WTC11 (cell line): ENCODE data around the gene NXT2. TPM values are rescaled to one million over a fixed set of nuclear protein-coding genes. Genes with fewer than 3 reads are reported as not detected.

Source experiments
- ATAC-seq: fragments of 200-7000 bp; cut with Tn5 transposase; 2 replicates; pipeline ENCODE4 v1.10.0; 2021; ENCODE audit warnings: mild to moderate bottlenecking, moderate library complexity
- CTCF ChIA-PET: fragments of 300-600 bp; sonication (Branson Sonifier 250); formaldehyde crosslinking; loops from one replicate; lab custom pipeline; 2021; ENCODE audit warnings: antibody characterized with exemption; lab: Charles Lee
- POLR2A ChIA-PET: fragments of 350-600 bp; sonication (Branson Sonifier 250); formaldehyde crosslinking; loops from one replicate; lab custom pipeline; 2021; ENCODE audit warnings: antibody characterized with exemption; lab: Charles Lee
- DNase-seq: peaks from one replicate; pipeline ENCODE4 v3.0.0; 2021; ENCODE audit warnings: low spot score
- H3K27ac Mint-ChIP-seq: 2 replicates; pipeline ENCODE4 v1.8.0; 2021; ENCODE audit warnings: mixed read lengths
- H3K27me3 Mint-ChIP-seq: 2 replicates; pipeline ENCODE4 v1.8.0; 2021; ENCODE audit warnings: low read depth, mild to moderate bottlenecking, moderate library complexity, mixed read lengths
- H3K36me3 Mint-ChIP-seq: 2 replicates; pipeline ENCODE4 v1.8.0; 2021; ENCODE audit warnings: mixed read lengths
- H3K4me1 Mint-ChIP-seq: 2 replicates; pipeline ENCODE4 v1.8.0; 2022; ENCODE audit warnings: mixed read lengths
- H3K4me3 Mint-ChIP-seq: 2 replicates; pipeline ENCODE4 v1.8.0; 2021; ENCODE audit warnings: mild to moderate bottlenecking, moderate library complexity, mixed read lengths
- H3K9me3 Mint-ChIP-seq: 2 replicates; pipeline ENCODE4 v1.8.0; 2021; ENCODE audit warnings: mixed read lengths
- AR ChIP-seq: fragments of 250-450 bp; sonication (Bioruptor Pico); IDR thresholded peaks from 2 replicates; pipeline ENCODE4 v1.9.0; 2021; ENCODE audit warnings: mild to moderate bottlenecking
- ATF1 ChIP-seq: sonication (generic); formaldehyde crosslinking; IDR thresholded peaks from 2 replicates; pipeline ENCODE4 v1.8.1; 2023; ENCODE audit warnings: mild to moderate bottlenecking, moderate library complexity, missing genetic modification reagents
- ETV6 ChIP-seq: sonication (generic); formaldehyde crosslinking; IDR thresholded peaks from 2 replicates; pipeline ENCODE4 v1.8.1; 2022; ENCODE audit warnings: mild to moderate bottlenecking, missing genetic modification reagents
- GRHL2 ChIP-seq: fragments of 250-450 bp; sonication (Bioruptor Pico); IDR thresholded peaks from 2 replicates; pipeline ENCODE4 v1.8.0; 2022; ENCODE audit warnings: mild to moderate bottlenecking, moderate library complexity; ENCODE audit not compliant: insufficient replicate concordance, severe bottlenecking
- HMGXB4 ChIP-seq: sonication (generic); formaldehyde crosslinking; IDR thresholded peaks from 2 replicates; pipeline ENCODE4 v1.8.1; 2023; ENCODE audit warnings: mild to moderate bottlenecking, moderate library complexity, missing genetic modification reagents
- MYBL2 ChIP-seq: sonication (generic); formaldehyde crosslinking; IDR thresholded peaks from 2 replicates; pipeline ENCODE4 v1.8.1; 2023; ENCODE audit warnings: mild to moderate bottlenecking, moderate library complexity, missing genetic modification reagents
- SMAD4 ChIP-seq: sonication (generic); formaldehyde crosslinking; IDR thresholded peaks from 2 replicates; pipeline ENCODE4 v1.8.0; 2022; ENCODE audit warnings: mild to moderate bottlenecking, missing genetic modification reagents
- ZBTB21 ChIP-seq: sonication (generic); formaldehyde crosslinking; IDR thresholded peaks from 2 replicates; pipeline ENCODE4 v1.8.1; 2023; ENCODE audit warnings: mild to moderate bottlenecking, missing genetic modification reagents, borderline replicate concordance
- ZNF121 ChIP-seq: sonication (generic); formaldehyde crosslinking; IDR thresholded peaks from 2 replicates; pipeline ENCODE4 v1.8.0; 2023; ENCODE audit warnings: missing genetic modification reagents
- ZNF219 ChIP-seq: sonication (generic); formaldehyde crosslinking; IDR thresholded peaks from 2 replicates; pipeline ENCODE4 v1.8.0; 2023; ENCODE audit warnings: missing genetic modification reagents, mild to moderate bottlenecking, borderline replicate concordance
- ZNF263 ChIP-seq: sonication (generic); formaldehyde crosslinking; IDR thresholded peaks from 2 replicates; pipeline ENCODE4 v1.8.1; 2022; ENCODE audit warnings: low read depth, mild to moderate bottlenecking, moderate library complexity, missing genetic modification reagents
- ZNF317 ChIP-seq: sonication (generic); formaldehyde crosslinking; IDR thresholded peaks from 2 replicates; pipeline ENCODE4 v1.8.1; 2023; ENCODE audit warnings: low read depth, mild to moderate bottlenecking, moderate library complexity, missing genetic modification reagents, borderline replicate concordance
- ZNF423 ChIP-seq: fragments of 250-450 bp; sonication (Bioruptor Pico); IDR thresholded peaks from 2 replicates; pipeline ENCODE4 v2.1.2; 2022; ENCODE audit warnings: mild to moderate bottlenecking, moderate library complexity
- ZSCAN18 ChIP-seq: fragments of 250-450 bp; sonication (Bioruptor Pico); IDR thresholded peaks from 2 replicates; pipeline ENCODE4 v2.1.2; 2022; ENCODE audit warnings: mild to moderate bottlenecking, moderate library complexity
- total RNA-seq: library from RNA; stranded (reverse); gene quantifications from 3 replicates; pipeline ENCODE4 v1.2.3, GENCODE V29; 2021
- TF ChIP-seq, protein P1 (sequence below): sonication (generic); formaldehyde crosslinking; IDR thresholded peaks from 2 replicates; pipeline ENCODE4 v1.8.1; 2022; ENCODE audit warnings: mild to moderate bottlenecking, moderate library complexity, missing genetic modification reagents
- TF ChIP-seq, protein P2 (sequence below): sonication (generic); formaldehyde crosslinking; IDR thresholded peaks from 2 replicates; pipeline ENCODE4 v1.8.1; 2023; ENCODE audit warnings: mild to moderate bottlenecking, missing genetic modification reagents, borderline replicate concordance

The NXT2 gene
- total RNA-seq, 1 experiment from 2014 or later = 10.4 TPM

GRCh38 chrX:109498434-109498833 lies 38.2 kb upstream of the NXT2 start:
- H3K36me3 Mint-ChIP-seq = no peaks in the 10 kb centered on the region
- no peak overlapping the region for H3K27ac Mint-ChIP-seq
- ChIA-PET CTCF (interaction anchor here (0.6 to 1.0 kb wide), 2 partner anchors 13 to 18 kb away, joined by 3 to 4 read pairs; no protein-coding TSS in a partner anchor), POLR2A (no interaction called here)
- no peaks in the 10 kb centered on the region for H3K4me1 Mint-ChIP-seq
- H3K27me3 Mint-ChIP-seq = peaks cover 5% of the 10 kb centered on the region; the same call in 1 of the 2 replicates
- DNase-seq (no peak), ATAC-seq (no peak)
- no peak for TF ChIP-seq ZNF121 (CRISPR knock-in tag)
- no peak for TF ChIP-seq ATF1 (CRISPR knock-in tag)
- TF ChIP-seq SMAD4 = no peak
- TF ChIP-seq AR = no peak
- TF ChIP-seq HMGXB4 (CRISPR knock-in tag) = no peak
- TF ChIP-seq, protein P1, sequence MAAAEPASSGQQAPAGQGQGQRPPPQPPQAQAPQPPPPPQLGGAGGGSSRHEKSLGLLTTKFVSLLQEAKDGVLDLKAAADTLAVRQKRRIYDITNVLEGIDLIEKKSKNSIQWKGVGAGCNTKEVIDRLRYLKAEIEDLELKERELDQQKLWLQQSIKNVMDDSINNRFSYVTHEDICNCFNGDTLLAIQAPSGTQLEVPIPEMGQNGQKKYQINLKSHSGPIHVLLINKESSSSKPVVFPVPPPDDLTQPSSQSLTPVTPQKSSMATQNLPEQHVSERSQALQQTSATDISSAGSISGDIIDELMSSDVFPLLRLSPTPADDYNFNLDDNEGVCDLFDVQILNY = no peak
- H3K9me3 Mint-ChIP-seq = no peaks in the 10 kb centered on the region
- no peak overlapping the region for H3K4me3 Mint-ChIP-seq

GRCh38 chrX:109501176-109501575 lies 35.5 kb upstream of the NXT2 start:
- ChIA-PET CTCF (interaction anchor here (1.1 kb wide), 1 partner anchor 134 kb away, joined by 3 read pairs; no protein-coding TSS in a partner anchor), POLR2A (no interaction called here)
- H3K4me1 Mint-ChIP-seq = no peaks in the 10 kb centered on the region
- no peaks in the 10 kb centered on the region for H3K9me3 Mint-ChIP-seq
- no peak overlapping the region for H3K27ac Mint-ChIP-seq
- H3K4me3 Mint-ChIP-seq = no peak overlapping the region
- ATAC-seq = no peak
- no peaks in the 10 kb centered on the region; the same call in 1 of the 2 replicates for H3K27me3 Mint-ChIP-seq
- no peaks in the 10 kb centered on the region for H3K36me3 Mint-ChIP-seq
- DNase-seq = no peak
- no peak for TF ChIP-seq ZBTB21
- TF ChIP-seq ZNF317 (CRISPR knock-in tag) = no peak
- TF ChIP-seq, protein P2, sequence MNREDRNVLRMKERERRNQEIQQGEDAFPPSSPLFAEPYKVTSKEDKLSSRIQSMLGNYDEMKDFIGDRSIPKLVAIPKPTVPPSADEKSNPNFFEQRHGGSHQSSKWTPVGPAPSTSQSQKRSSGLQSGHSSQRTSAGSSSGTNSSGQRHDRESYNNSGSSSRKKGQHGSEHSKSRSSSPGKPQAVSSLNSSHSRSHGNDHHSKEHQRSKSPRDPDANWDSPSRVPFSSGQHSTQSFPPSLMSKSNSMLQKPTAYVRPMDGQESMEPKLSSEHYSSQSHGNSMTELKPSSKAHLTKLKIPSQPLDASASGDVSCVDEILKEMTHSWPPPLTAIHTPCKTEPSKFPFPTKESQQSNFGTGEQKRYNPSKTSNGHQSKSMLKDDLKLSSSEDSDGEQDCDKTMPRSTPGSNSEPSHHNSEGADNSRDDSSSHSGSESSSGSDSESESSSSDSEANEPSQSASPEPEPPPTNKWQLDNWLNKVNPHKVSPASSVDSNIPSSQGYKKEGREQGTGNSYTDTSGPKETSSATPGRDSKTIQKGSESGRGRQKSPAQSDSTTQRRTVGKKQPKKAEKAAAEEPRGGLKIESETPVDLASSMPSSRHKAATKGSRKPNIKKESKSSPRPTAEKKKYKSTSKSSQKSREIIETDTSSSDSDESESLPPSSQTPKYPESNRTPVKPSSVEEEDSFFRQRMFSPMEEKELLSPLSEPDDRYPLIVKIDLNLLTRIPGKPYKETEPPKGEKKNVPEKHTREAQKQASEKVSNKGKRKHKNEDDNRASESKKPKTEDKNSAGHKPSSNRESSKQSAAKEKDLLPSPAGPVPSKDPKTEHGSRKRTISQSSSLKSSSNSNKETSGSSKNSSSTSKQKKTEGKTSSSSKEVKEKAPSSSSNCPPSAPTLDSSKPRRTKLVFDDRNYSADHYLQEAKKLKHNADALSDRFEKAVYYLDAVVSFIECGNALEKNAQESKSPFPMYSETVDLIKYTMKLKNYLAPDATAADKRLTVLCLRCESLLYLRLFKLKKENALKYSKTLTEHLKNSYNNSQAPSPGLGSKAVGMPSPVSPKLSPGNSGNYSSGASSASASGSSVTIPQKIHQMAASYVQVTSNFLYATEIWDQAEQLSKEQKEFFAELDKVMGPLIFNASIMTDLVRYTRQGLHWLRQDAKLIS (CRISPR knock-in tag) = no peak
- TF ChIP-seq ZNF263 (CRISPR knock-in tag) = no peak
- TF ChIP-seq AR = no peak
- TF ChIP-seq, protein P1 = no peak
- no peak for TF ChIP-seq ETV6
- no peak for TF ChIP-seq ZSCAN18 (CRISPR knock-in tag)
- TF ChIP-seq MYBL2 (CRISPR knock-in tag) = no peak
- no peak for TF ChIP-seq GRHL2 (CRISPR knock-in tag)
- no peak for TF ChIP-seq ZNF219 (CRISPR knock-in tag)
- TF ChIP-seq HMGXB4 (CRISPR knock-in tag) = no peak
- no peak for TF ChIP-seq ZNF423 (CRISPR knock-in tag)
